Measurements from ENCODE around the gene RAB40C.
"Not testable (repeated sequence)": the region's sequence is repeated elsewhere in the genome, so short reads cannot be mapped to it uniquely, and the experiment has no call there.

GRCh38 chr16:597655-598054 is 7.8 kb downstream of the RAB40C start:
- not testable (repeated sequence) for TF ChIP-seq CTCF, POLR2A, POLR2AphosphoS5 (IDR thresholded peaks at IDR 0.05)
